ENCODE data around the gene C12orf60.
"Not testable (repeated sequence)": the region's sequence is repeated elsewhere in the genome, so short reads cannot be mapped to it uniquely, and the experiment has no call there.

The C12orf60 gene

GRCh38 chr12:14803011-14803829, at the start of gene C12orf60, which contains the start of gene WBP11:
Gene C12orf60 (plus strand): TSS chr12:14803670. CDS start chr12:14822936, 19,266 bp downstream.
Gene WBP11 (minus strand): TSS chr12:14803478. CDS start chr12:14801383, 2,095 bp downstream.
- peak; percentile 96 for DNase-seq (ENCODE audit: low spot score)
- CTCF ChIA-PET, result interaction anchor here (0.6 kb wide), 1 partner anchor 169 kb away, joined by 4 read pairs; no protein-coding TSS in a partner anchor
- peak within 1 kb of the TSS; percentile 74 for H3K27ac ChIP-seq
- POLR2A ChIA-PET (ENCODE audit: low non-redundant PET), result interaction anchor here (0.7 to 1.2 kb wide), 3 partner anchors 29 to 33 kb away, joined by 4 to 5 read pairs (median 4); a partner anchor contains a TSS
- TF ChIP-seq CTCF (conservative IDR thresholded peaks at IDR 0.05; ENCODE audit: low read depth), result no peak

GRCh38 chr12:14756334-14757143, 46.9 kb upstream of the C12orf60 start:
- TF ChIP-seq CTCF (conservative IDR thresholded peaks at IDR 0.05; ENCODE audit: low read depth), result no peak
- DNase-seq (ENCODE audit: low spot score), result no peak
- POLR2A ChIA-PET (ENCODE audit: low non-redundant PET), result no interaction called here

DNA sequence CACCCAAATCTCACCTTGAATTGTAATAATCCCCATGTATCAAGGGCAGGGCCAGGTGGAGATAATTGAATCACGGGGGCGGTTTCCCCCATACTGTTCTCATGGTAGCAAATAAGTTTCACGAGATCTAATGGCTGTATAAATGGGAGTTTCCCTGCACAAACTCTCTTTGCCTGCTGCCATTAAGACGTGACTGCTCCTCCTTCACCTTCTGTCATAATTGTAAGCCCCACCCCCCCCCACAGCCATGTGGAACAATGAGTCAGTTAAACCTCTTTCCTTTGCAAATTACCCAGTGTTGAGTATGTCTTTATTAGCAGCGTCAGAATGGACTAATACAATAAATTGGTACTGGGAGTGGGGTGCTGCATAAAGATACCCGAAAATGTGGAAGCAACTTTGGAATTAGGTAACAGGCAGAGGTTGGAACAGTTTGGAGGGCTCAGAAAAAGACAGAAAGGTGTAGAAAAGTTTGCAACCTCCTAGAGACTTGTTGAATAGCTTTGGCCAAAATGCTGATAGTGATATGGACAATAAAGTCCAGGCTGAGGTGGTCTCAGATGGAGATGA, 43.7 kb upstream of the C12orf60 start:
- DNase-seq (ENCODE audit: low spot score); POLR2A ChIA-PET (ENCODE audit: low non-redundant PET); H3K27ac ChIP-seq; CTCF ChIA-PET: not testable (repeated sequence)

More at GRCh38 chr12:14756334-14757143, 46.9 kb upstream of the C12orf60 start:
- CTCF ChIA-PET, result no interaction called here
- H3K27ac ChIP-seq, result no peak overlapping the region

- H3K27ac ChIP-seq, result no peak overlapping the region
- TF ChIP-seq CTCF (conservative IDR thresholded peaks at IDR 0.05; ENCODE audit: low read depth), result no peak
- CTCF ChIA-PET, result no interaction called here
- POLR2A ChIA-PET (ENCODE audit: low non-redundant PET), result no interaction called here
- DNase-seq (ENCODE audit: low spot score), result no peak
Measured at GRCh38 chr12:14765398-14765797, 38.1 kb upstream of the C12orf60 start.

GRCh38 chr12:14766020-14766419, 37.5 kb upstream of the C12orf60 start:
- DNase-seq (ENCODE audit: low spot score); H3K27ac ChIP-seq; POLR2A ChIA-PET (ENCODE audit: low non-redundant PET); CTCF ChIA-PET: not testable (repeated sequence)

DNA sequence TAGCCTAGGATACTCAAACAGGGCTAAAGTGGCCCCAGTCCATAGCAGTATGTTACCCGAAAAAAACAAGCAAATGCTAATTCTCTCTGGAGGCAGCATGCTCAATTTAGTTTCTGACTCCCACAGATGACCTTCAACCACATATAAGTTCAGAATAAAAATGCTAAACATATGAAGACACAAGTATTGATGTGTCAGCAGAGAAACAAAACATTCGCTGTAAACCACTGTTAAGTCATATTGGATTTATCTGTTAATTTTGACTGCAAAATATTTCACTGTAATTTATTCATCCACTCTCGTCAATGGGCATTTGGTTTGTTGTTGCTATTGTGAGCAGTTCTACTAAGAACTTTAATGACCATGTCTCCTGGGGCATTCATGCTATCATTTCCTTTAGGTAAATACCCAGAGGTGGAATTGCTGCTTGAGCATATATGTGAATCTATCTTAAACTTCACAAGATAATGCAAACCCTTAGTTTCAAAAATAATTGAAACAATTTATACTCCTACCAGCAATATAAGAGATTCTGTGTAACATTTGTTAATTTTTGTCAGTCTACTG, 36.7 kb upstream of the C12orf60 start:
- no peak for DNase-seq (ENCODE audit: low spot score)
- CTCF ChIA-PET, result no interaction called here
- no peak overlapping the region for H3K27ac ChIP-seq

More for the DNA sequence above, 36.7 kb upstream of the C12orf60 start:
- POLR2A ChIA-PET (ENCODE audit: low non-redundant PET), result no interaction called here
- no peak for TF ChIP-seq CTCF (conservative IDR thresholded peaks at IDR 0.05; ENCODE audit: low read depth)
